Stimulated activated CD4-positive, alpha-beta T cell treated with anti-CD3 and anti-CD28 coated beads, Interleukin-12 subunit alpha, Interleukin-12 subunit beta, amount 100 ng/mL, for 24 hours (primary cell): Measurements from ENCODE around the gene DCX.

ENCODE experiments used
- DNase-seq, 2 experiments: peaks; one replicate each; pipeline ENCODE4 v3.0.0-alpha.2; 2020; ENCODE audit warnings: low read depth in 2 of 2

Gene DCX

DNA sequence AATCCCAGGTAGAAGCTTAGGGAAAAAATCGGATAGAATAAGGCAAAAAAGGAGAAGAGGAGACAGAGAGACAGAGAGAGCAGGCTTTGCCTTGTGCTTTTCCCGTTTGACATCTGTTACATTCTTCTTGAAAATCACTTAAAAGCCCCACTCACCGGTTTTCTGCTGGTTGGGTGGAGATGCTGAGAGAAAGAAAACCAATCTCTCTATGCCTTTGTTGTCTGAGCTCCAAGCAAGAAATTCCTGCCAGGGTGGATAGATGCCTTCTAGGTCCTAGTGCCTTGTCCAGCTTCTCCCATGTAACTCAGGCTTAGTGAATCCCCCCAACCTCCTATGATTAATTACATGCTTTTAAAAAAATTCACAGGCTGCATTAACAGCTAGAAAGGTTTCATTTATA, at the start of gene DCX:
Gene DCX (minus strand): TSS at position 210 of the 400 bp plus-strand sequence. CDS start 1,794 bp downstream, outside the sequence.
- DNase-seq = no peak

DNA sequence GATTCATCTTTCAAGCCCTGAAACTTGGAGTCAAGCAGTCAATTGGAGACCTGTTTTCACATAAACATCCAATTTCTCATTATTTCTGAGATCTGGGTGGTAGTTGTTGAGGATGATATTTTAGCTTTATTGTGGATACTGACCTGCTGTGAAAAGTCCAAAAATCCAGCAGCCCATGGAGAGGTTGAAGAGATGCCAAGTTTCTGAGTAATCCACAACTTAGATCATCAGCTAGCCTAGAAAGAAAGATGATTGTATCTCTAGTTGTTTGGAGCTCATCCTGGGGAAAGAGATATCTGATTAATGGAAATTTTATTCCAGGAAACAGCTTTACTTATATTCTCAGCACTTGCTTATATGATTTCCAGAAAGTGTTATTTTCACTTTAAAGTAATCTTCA, 48.6 kb upstream of the DCX start:
- no peak for DNase-seq

- peak in 1 of 2 experiments; percentile 1 for DNase-seq
These were observed 35.3 kb upstream of the DCX start for GRCh38 chrX:111447298-111447697.

GRCh38 chrX:111445485-111445884, 33.5 kb upstream of the DCX start:
- DNase-seq = no peak

DNA sequence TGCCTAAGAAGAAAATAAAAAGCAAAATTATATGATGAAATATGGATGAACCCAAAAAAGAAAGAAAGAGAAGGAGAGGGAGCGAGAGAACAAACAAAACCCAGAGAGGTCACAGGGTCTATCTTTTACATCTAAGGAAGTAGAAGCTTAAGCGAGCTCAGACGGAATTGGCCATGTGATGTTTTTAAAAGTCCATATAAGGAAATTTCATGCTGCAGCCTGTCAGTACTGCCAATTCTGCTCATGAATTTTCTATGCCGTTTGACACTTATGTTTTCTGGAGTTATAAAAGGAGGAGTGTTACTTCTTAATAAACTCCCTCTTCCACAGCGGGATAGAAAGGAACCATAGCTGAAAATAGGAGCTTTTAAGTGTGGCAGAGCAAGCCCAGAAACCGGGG, 32.9 kb upstream of the DCX start:
- DNase-seq = no peak

GRCh38 chrX:111443946-111444345, 32.0 kb upstream of the DCX start:
- DNase-seq = no peak

DNA sequence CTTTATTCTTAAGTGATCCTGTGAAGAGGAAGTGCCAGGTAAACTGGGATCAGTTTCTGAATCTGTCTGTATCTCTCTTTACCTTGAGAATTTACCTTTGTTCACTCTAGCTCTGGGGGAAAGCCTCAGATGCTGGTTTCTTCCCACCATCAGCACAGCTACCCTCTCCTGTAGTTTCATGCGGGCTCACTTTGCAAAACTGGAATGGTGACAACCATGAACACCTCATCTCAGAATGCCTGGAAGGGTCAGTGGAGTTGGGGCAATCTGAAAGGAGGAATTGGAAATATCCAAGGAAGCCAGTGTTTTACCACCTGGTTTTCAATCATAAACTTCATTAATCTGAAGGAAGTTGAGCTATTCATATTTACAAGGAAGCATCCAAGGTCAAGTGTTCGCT, 30.8 kb upstream of the DCX start:
- DNase-seq = no peak

DNA sequence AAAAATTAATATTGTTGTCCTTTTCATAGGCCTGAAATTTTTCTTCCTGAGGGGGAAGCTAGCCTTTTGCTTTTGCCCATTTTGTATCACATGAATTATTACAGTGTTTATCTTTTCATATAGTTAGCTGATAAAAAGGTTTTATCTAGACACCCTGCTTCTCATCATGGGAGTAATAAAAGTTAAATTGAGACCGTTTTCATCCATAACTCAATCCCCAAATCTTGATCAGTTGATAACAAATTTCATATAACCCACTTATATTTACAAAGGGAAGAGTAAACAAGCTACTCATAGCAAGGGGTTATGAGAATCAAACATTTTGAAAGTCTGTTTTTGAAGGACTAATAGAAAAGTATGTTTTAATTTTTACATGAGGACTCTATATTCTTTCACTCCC, 23.5 kb upstream of the DCX start:
- no peak for DNase-seq

DNA sequence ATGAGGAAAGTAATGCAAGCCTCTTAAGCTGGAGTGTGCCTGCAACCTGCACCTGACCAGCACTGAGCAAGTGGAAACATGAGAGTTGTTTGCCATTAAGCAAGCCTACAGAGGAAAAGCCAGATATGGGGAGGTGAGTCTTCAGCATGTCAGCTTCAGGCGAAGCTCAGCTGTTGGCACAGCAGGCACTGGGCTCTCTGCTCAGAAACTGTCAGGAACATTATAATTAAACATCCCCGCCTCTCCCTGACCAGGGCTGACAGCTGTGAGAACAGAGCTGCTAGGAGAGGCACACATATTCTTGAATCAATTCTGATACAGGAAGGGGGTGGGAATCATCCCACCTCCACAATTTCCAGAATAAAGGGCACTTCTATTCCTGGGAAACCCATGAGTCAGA, 19.0 kb upstream of the DCX start:
- no peak for DNase-seq

DNA sequence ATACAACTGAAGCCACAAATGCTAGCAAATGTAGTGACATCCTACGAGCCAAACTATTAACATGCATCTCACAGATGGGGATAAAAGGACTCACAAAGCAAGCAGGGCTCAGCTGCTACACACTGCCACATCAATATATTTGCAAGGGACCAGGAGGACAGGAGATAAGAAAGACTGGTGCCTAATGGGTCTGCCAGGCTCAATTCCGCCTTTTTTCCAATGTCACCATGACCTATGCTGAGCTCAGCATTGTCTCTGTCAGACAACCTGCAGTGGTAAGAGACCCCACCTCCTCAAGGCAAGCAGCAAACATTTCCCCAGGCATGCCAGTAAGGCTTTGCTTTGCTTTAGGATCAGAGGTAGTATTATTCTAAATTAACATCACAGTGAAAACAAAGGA, 435 bp downstream of the DCX start:
- no peak for DNase-seq

DNA sequence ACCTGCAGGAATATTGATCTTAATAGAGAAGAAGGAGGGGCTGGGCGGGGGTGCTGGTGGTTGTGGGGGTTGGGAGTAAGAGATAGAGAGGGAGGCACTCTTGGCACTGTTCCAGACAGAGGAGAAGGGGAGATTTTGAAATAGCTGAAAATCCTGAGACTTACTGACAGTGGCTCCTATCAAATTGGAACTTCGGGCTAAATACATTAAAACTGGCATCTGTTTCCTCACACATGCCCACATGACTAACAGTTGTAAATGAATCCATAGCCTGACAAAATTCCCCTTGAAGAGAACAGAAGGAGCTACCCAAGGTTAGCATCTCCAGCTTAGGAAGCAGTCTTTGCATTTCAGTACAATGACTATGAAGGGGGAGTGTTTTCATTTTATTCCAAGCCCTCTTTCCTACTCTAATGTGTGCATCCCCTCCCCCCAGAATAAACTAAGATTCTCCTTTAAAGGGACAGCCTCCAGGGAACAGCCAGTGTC, 1.4 kb downstream of the DCX start:
- no peak for DNase-seq

GRCh38 chrX:111409326-111409725, 2.7 kb downstream of the DCX start:
- DNase-seq = no peak

GRCh38 chrX:111407948-111408347, 4.0 kb downstream of the DCX start:
- DNase-seq = no peak

- DNase-seq = no peak
These were observed 9.6 kb downstream of the DCX start for GRCh38 chrX:111402344-111402743.

GRCh38 chrX:111395149-111395548, 16.8 kb downstream of the DCX start:
- no peak for DNase-seq

DNA sequence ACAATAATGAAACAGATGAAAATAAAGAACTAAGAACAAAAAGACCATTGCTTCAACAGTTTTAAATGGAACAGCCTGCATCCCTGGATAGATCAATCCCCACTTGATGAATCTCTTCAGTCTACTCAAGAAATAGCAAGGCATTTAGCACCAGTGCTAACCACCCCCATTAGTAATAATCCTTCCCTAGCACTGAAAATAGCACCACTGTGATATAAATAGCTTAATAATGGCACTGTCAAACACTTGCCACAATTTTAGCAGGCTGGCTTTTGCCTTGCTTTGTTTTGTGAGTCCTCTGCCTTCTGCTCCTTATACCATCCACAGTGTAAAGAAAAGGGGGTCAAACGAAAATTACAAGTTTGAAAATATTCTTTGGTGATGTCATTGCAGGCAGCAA, 17.4 kb downstream of the DCX start:
- no peak for DNase-seq

DNA sequence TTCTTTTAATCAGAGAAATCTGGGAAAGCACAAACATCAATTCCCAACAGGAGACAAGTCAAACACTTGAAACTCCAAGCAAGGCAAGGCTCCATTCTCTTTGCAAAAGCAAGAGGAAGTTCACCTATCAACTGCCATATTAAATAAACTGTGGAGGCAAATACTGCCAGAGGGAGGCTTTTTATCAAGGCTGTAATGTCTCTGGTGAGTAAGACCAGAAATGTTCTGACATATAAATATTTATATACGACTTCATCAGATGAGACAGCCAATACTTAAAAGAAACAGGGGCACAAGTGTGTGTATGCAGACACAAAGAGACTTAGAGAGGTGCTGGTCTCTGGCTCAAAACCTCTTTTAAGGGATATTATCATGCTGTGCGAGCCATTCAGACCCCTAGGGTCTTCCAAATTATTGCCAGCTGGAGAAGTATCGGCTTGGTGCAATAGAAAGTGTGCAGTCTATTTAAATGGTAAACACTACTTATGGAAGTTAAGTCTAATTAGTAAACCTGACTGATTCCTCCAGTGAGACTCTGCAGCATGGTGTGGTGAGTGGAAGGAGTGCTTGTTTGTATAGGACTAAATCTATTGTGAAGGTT, 24.4 kb downstream of the DCX start:
- DNase-seq = no peak

DNA sequence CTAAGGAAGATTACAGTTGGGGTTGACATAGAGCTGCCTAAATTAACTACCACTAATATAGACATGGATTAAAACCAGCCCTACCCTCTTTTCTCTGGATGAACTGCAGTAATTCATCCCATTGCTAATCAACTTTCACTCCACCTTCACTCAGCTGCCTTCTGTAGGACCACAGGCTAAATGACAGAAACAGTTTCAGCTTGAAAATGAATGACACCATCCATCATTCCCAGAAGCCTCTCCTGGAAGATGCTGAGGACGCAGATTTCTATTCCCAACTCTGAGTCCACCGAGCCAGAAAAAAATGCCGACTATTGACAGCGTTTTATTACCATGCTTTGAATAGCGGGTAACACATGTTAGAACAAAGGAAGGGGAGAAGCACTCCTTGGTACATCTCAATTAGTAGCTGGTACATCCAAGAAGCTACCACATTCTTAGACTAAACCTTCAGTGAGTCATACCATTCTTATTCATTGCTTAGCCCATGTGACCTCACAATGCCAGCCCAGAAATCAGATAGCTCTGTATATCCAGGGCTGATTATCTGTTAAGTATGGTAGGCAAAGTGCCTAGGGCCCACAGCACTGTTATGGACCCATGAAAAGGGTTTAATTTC, 25.3 kb downstream of the DCX start:
- no peak for DNase-seq

DNA sequence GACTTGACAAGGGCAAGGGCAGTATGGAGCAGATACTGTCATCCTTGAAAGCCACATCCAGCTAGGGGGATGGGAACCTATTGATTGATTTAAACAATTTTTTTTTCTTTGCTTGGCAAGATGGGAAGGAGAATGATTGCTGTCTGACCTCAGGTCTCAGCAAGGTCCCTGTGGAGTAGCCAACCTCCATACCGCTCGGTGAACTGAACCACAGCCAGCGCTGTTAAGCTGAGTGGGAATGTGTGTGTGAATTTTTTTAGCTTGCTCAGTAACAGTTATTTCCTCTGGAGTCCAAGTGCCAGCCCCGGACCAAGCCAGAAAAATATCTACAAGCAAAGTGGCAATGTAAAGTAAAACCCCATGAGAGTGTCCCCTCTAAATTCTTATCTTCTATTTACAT, 25.9 kb downstream of the DCX start:
- DNase-seq = no peak

GRCh38 chrX:111382277-111382676, 29.7 kb downstream of the DCX start:
- no peak for DNase-seq

- no peak for DNase-seq
These were observed 35.0 kb downstream of the DCX start for GRCh38 chrX:111376897-111377578.

DNA sequence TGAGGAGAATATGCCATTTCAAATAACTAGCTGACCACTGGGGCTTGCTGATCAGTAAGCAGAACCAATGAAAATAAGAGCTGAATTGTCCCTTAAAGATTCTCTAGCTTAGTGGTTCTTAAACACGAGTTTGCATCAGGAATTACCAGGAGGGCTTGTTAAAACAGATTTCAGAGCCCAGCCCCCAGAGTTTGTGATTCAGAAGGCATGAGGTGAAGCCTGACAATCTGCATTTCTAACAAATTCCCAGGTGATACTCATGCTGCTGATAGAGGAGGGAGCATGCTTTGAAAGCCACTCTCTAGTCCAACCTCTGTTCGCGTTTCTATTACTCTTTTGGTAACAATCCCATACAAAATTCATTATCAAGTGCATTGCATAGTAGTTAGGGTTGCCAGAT, 35.5 kb downstream of the DCX start:
- no peak for DNase-seq

DNA sequence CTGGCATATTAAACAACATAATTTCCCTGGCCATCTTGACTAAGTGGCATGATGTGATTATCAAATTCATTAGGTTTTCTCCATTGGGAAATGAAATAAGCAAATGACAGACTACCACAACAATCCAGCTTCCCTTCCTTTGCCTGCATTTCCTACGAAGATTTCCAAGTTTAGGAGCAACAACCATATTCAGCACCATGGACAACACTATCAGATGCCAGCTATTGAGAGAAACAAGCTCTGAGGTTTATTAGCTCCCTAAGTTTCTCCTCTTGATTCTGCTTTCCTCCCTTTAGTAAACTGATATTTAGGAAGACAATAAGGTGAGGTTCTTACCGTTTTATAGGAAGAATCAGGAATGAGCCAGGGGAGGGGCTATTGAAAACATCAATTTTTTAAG, 36.2 kb downstream of the DCX start:
- DNase-seq = no peak
